AG09309 (cell line): ENCODE data around the gene APBA2.

ENCODE experiments used
- DNase-seq: peaks from one replicate; pipeline ENCODE4 v3.0.0-alpha.2; 2010; ENCODE audit warnings: low read depth
- H3K4me3 ChIP-seq: 2 replicates; pipeline ENCODE4 v1.5.1; 2011; ENCODE audit warnings: mild to moderate bottlenecking, low read depth, low read length, moderate library complexity; ENCODE audit not compliant: control insufficient read depth
- CTCF ChIP-seq: IDR thresholded peaks from 2 replicates; pipeline ENCODE4 v1.5.1; 2011; ENCODE audit warnings: mild to moderate bottlenecking, low read depth, low read length, inconsistent platforms; ENCODE audit not compliant: insufficient read depth, control insufficient read depth; ENCODE audit errors: missing control alignments

Gene APBA2

GRCh38 chr15:28913171-28913765 is 27.5 kb downstream of the APBA2 start:
- no peak for TF ChIP-seq CTCF
- H3K4me3 ChIP-seq: no peak overlapping the region
- no peak for DNase-seq

GRCh38 chr15:28914046-28914445 is 28.3 kb downstream of the APBA2 start:
- DNase-seq: no peak
- H3K4me3 ChIP-seq: no peak overlapping the region
- no peak for TF ChIP-seq CTCF

DNA sequence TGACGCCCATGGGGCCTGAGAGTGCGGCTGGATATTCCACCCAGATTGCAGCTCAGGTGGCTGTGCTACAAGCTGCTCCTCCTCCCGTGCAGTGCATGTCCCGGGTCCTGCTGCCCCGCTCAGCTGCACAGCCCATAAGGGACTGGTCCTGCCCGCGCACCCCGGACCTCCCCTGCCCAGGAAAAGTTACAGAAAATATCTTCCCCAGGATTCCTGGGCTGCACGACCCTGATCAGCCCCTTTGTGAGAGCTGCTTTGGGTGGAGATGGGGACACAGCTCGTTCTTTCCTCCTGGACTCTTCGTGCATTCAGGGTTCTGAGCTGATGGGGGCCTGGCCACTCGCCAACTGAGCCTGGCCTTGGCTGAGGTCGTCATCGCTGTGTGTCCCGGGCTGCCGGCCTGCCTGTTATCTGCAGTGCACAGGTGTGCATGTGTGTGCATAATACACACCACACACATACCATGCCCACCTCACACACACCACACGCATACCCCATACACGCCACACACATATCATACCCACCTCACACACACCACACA is 28.8 kb downstream of the APBA2 start:
- no peak for DNase-seq
- TF ChIP-seq CTCF: no peak
- H3K4me3 ChIP-seq: no peak overlapping the region

- no peak for DNase-seq
- H3K4me3 ChIP-seq: no peak overlapping the region
- no peak for TF ChIP-seq CTCF
Measured at GRCh38 chr15:28915041-28915810, 29.5 kb downstream of the APBA2 start.

DNA sequence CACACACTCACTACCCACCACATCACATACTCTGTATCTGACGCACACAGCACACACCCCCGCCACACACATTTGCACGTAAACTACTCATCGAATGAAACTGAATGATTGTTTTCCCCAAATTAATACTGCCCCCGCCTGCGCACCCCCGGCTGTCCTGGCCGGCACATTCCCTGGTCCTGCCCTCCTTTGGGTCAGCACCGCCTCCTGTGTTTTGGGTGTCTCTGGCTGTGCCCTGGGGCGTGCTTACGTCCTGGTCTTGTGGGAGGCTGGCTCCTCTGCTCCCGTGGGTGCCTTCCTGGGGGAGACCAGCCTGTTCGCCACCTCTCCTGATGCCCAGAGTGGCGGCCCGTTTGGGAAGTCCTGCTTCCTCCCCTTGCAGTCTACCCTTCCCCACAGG is 30.2 kb downstream of the APBA2 start:
- no peak for DNase-seq
- TF ChIP-seq CTCF: no peak
- H3K4me3 ChIP-seq: no peak overlapping the region

- no peak for TF ChIP-seq CTCF
Measured at GRCh38 chr15:28917791-28918140, 32.0 kb downstream of the APBA2 start.

More at GRCh38 chr15:28917791-28918140, 32.0 kb downstream of the APBA2 start:
- no peak overlapping the region for H3K4me3 ChIP-seq
- no peak for DNase-seq
